Spleen (tissue), 7 donors: ENCODE measurements around the gene GPN2.

Source experiments
- POLR2A ChIP-seq, 3 donors: fragments of 450-650 bp; IDR thresholded peaks; one replicate each; pipeline ENCODE4 v1.5.1; 2017; ENCODE audit warnings: antibody characterized with exemption in 3 of 3, mild to moderate bottlenecking in 1 of 3
- POLR2AphosphoS5 ChIP-seq, 3 donors: sonication (generic); formaldehyde crosslinking; IDR thresholded peaks; one replicate each; pipeline ENCODE4 v1.5.1; 2017; ENCODE audit warnings: antibody characterized with exemption in 3 of 3
- TF ChIP-seq, protein P1 (sequence below), 11 experiments: fragments of 200-600 bp in 7 of 11; fragments of 450-650 bp in 4 of 11; sonication (generic) in 4 of 11; IDR thresholded peaks in 8 of 11; conservative IDR thresholded peaks in 3 of 11; 1 replicate in 7 of 11; 2 replicates in 4 of 11; pipeline versions ENCODE4 v1.4.0 to v1.8.0; 2016 to 2021; ENCODE audit warnings: antibody characterized with exemption in 11 of 11, inconsistent platforms in 4 of 11, mild to moderate bottlenecking in 1 of 11
- donor health status: DM: no; HTN: no; CAD: no; lungs with moderate emphysema.
- donor health status: DM: no; HTN: no; CAD: no.
- donor health status: DM: no; HTN: no; CAD: no.

GRCh38 chr1:26848941-26849774, 40.9 kb downstream of the GPN2 start:
- TF ChIP-seq, protein P1, sequence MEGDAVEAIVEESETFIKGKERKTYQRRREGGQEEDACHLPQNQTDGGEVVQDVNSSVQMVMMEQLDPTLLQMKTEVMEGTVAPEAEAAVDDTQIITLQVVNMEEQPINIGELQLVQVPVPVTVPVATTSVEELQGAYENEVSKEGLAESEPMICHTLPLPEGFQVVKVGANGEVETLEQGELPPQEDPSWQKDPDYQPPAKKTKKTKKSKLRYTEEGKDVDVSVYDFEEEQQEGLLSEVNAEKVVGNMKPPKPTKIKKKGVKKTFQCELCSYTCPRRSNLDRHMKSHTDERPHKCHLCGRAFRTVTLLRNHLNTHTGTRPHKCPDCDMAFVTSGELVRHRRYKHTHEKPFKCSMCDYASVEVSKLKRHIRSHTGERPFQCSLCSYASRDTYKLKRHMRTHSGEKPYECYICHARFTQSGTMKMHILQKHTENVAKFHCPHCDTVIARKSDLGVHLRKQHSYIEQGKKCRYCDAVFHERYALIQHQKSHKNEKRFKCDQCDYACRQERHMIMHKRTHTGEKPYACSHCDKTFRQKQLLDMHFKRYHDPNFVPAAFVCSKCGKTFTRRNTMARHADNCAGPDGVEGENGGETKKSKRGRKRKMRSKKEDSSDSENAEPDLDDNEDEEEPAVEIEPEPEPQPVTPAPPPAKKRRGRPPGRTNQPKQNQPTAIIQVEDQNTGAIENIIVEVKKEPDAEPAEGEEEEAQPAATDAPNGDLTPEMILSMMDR (IDR thresholded peaks at IDR 0.05 in 8 of 11, conservative IDR thresholded peaks at IDR 0.05 in 3 of 11): no peak
- TF ChIP-seq POLR2A (IDR thresholded peaks at IDR 0.05) (no peak), POLR2AphosphoS5 (IDR thresholded peaks at IDR 0.05) (peak in 1 of 3 donors; percentile 45)
